Glutamatergic neuron (in vitro differentiated cells): ENCODE measurements around the gene SLC9A8. TPM values are rescaled to one million over a fixed set of nuclear protein-coding genes. Genes with fewer than 3 reads are reported as not detected.

Experiments used
- DNase-seq: peaks from one replicate; pipeline ENCODE4 v3.0.0; 2022
- H3K27ac Mint-ChIP-seq: one replicate; pipeline ENCODE4 v1.8.0; 2020; ENCODE audit warnings: mild to moderate bottlenecking, mixed read lengths, inconsistent platforms; ENCODE audit not compliant: unreplicated experiment
- H3K27me3 Mint-ChIP-seq: one replicate; pipeline ENCODE4 v1.8.0; 2020; ENCODE audit warnings: mild to moderate bottlenecking, moderate library complexity, mixed read lengths, inconsistent platforms; ENCODE audit not compliant: unreplicated experiment
- H3K36me3 Mint-ChIP-seq: one replicate; pipeline ENCODE4 v1.8.0; 2020; ENCODE audit warnings: mild to moderate bottlenecking, mixed read lengths, inconsistent platforms; ENCODE audit not compliant: unreplicated experiment
- H3K4me1 Mint-ChIP-seq: one replicate; pipeline ENCODE4 v1.8.0; 2020; ENCODE audit warnings: mild to moderate bottlenecking, low read depth, mixed read lengths, inconsistent platforms; ENCODE audit not compliant: unreplicated experiment
- H3K4me3 Mint-ChIP-seq: one replicate; pipeline ENCODE4 v1.8.0; 2020; ENCODE audit warnings: mild to moderate bottlenecking, mixed read lengths, inconsistent platforms; ENCODE audit not compliant: unreplicated experiment
- H3K9me3 Mint-ChIP-seq: one replicate; pipeline ENCODE4 v1.8.0; 2020; ENCODE audit warnings: mild to moderate bottlenecking, moderate library complexity, mixed read lengths, inconsistent platforms; ENCODE audit not compliant: unreplicated experiment
- total RNA-seq: library from RNA; stranded (reverse); fragmentation: NEBNext Ultra II Directional; extraction: Animal tissue kit (Norgen Biotek cat#: 25700); gene quantifications from one replicate; pipeline ENCODE4 v1.2.1, GENCODE V29; 2021; ENCODE audit not compliant: unreplicated experiment
- TF ChIP-seq, protein P1 (sequence below): fragments of 200-600 bp; sonication (generic); IDR thresholded peaks from one replicate; pipeline ENCODE4 v1.5.0; 2021; ENCODE audit not compliant: partially characterized antibody, unreplicated experiment

The SLC9A8 gene
- total RNA-seq, 1 donor from 2014 or later, result 10.6 TPM

DNA sequence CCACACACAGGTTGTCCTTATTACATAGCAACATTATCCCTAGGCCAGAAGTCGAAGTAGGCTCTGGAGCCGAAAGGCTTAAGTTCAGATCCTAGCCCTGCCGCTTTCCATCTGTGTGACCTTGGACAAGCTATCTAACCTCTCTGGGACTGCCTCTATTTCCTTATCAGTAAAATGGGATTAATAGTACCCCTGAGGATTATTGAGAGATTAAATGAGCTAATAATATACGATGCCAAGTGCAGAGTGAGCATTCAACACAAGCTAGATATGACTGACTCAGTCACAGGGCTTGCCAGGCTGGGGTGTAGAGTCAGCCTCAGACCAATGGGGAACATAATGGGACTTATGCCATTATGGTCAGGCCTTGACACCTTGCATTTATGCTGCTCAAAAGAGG, 111.6 kb downstream of the SLC9A8 start:
- Mint-ChIP-seq H3K4me1 (peaks cover 2% of the 10 kb centered on the region), H3K36me3 (no peaks in the 10 kb centered on the region), H3K4me3 (no peak overlapping the region), H3K9me3 (peaks cover 4% of the 10 kb centered on the region), H3K27me3 (peaks cover 4% of the 10 kb centered on the region), H3K27ac (no peak overlapping the region)
- DNase-seq, result no peak
- TF ChIP-seq, protein P1, sequence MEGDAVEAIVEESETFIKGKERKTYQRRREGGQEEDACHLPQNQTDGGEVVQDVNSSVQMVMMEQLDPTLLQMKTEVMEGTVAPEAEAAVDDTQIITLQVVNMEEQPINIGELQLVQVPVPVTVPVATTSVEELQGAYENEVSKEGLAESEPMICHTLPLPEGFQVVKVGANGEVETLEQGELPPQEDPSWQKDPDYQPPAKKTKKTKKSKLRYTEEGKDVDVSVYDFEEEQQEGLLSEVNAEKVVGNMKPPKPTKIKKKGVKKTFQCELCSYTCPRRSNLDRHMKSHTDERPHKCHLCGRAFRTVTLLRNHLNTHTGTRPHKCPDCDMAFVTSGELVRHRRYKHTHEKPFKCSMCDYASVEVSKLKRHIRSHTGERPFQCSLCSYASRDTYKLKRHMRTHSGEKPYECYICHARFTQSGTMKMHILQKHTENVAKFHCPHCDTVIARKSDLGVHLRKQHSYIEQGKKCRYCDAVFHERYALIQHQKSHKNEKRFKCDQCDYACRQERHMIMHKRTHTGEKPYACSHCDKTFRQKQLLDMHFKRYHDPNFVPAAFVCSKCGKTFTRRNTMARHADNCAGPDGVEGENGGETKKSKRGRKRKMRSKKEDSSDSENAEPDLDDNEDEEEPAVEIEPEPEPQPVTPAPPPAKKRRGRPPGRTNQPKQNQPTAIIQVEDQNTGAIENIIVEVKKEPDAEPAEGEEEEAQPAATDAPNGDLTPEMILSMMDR, result no peak

DNA sequence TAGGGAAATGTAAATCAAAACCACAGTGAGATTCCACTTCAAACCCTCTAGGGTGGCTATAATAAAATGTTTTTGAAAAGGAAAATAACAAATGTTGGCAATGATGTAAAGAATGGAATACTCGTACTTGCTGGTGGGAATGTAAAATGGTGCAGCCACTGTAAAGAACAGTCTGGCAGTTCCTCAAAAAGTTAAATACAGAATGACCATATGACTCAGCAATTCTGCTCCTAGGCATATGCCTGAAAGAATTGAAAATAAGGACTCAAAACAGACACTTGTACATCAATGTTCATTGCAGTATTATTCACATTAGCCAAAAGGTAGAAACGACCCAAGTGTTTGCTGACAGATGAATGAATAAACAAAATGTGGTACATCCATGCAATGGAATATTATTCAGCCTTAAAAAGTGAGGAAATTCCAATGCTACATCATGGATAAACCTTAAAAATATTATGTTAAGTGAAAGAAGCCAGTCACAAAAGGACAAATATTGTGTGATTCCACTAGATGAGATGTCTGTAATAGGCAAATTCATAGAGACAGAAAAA, 113.3 kb downstream of the SLC9A8 start:
- H3K4me1 Mint-ChIP-seq, result peaks cover 2% of the 10 kb centered on the region
- no peak for DNase-seq
- H3K9me3 Mint-ChIP-seq, result peaks cover 4% of the 10 kb centered on the region
- TF ChIP-seq, protein P1, result no peak
- no peak overlapping the region for H3K27ac Mint-ChIP-seq
- H3K27me3 Mint-ChIP-seq, result peaks cover 4% of the 10 kb centered on the region
- no peaks in the 10 kb centered on the region for H3K36me3 Mint-ChIP-seq
- H3K4me3 Mint-ChIP-seq, result no peak overlapping the region

DNA sequence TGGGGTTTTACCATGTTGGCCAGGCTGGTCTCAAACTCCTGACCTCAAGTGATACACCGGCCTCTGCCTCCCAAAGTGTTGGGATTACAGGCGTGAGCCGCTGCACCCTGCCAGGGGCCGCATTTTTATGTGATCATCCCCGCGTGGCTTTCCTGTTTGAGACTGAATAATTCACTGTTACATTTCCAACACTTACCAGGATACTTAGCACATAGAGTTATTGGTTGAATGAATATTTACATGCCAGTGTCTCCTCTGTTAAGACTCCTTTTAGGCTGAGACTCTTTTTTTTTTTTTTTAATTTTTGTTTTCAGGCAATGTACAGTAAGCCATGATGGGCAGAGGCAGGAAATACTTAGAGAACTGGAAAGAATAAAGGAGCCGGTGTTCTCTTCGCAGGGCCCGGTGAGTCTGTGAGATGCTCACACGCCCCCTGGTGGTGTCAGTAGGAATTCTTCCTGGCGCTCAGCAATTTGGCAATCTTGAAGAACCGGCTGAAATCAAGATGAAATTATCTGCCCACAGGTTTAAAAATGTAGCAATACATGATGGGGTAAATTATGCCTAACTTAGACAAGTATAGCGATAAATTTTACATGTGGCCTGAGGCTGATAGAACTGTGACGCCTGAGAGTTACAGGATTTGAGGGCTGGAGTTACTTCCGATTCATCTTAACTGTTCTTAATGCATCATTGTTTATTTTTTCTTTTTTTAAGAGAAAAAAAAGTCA, 115.9 kb downstream of the SLC9A8 start:
- peaks cover 3% of the 10 kb centered on the region for H3K4me1 Mint-ChIP-seq
- no peak overlapping the region for H3K4me3 Mint-ChIP-seq
- H3K27me3 Mint-ChIP-seq, result no peaks in the 10 kb centered on the region
- H3K27ac Mint-ChIP-seq, result no peak overlapping the region
- no peaks in the 10 kb centered on the region for H3K9me3 Mint-ChIP-seq
- peak; percentile 84 for DNase-seq
- TF ChIP-seq, protein P1, result peak; percentile 92
- no peaks in the 10 kb centered on the region for H3K36me3 Mint-ChIP-seq

DNA sequence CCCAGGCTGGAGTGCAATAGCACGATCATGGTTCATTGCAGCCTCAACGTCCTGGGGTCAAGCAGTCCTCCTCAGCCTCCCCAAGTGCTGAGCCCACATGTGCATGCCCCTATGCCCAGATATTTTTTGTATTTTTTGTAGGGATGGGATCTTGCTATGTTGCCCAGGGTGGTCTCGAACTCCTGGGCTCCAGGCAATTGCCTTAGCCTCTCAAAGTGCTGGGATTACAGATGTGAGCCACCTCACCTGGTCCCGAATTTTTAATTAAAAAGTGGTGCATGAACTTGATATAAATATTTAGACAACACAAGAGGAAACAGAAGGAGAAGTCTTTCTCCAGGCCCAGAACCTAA, 116.5 kb downstream of the SLC9A8 start:
- Mint-ChIP-seq H3K36me3 (no peaks in the 10 kb centered on the region), H3K27me3 (no peaks in the 10 kb centered on the region), H3K27ac (no peak overlapping the region), H3K9me3 (peaks cover 2% of the 10 kb centered on the region), H3K4me1 (peaks cover 8% of the 10 kb centered on the region), H3K4me3 (no peak overlapping the region)
- DNase-seq, result no peak
- TF ChIP-seq, protein P1, result no peak

DNA sequence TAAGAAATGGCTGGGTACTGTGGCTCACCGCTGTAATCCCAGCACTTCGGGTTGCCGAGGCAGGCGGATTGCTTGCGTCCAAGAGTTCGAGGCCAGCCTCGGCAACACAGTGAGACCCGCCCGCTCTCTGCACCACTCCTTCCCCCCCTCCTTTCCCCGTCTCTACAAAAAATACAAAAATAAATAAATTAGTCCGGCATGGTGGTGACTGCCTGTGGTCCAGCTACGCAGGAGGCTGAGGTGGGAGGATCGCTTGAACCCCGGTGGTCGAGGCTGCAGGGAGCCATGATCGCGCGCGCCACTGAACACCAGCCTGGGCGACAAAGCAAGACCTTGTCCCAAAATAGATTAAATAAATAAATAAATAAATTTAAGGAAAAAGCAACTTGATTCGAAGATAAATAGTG, 123.1 kb downstream of the SLC9A8 start:
- H3K4me3 Mint-ChIP-seq, result no peak overlapping the region
- TF ChIP-seq, protein P1, result no peak
- H3K36me3 Mint-ChIP-seq, result no peaks in the 10 kb centered on the region
- peaks cover 2% of the 10 kb centered on the region for H3K27me3 Mint-ChIP-seq
- H3K9me3 Mint-ChIP-seq, result peaks cover 5% of the 10 kb centered on the region
- no peak for DNase-seq
- H3K27ac Mint-ChIP-seq, result no peak overlapping the region
- peaks cover 27% of the 10 kb centered on the region for H3K4me1 Mint-ChIP-seq
